Measurements from ENCODE around the gene DLX5. TPM values are rescaled to one million over a fixed set of nuclear protein-coding genes. Genes with fewer than 3 reads are reported as not detected.
A peak's percentile ranks its signal among the peaks of the same experiment; 100 is the strongest.
"Not testable (repeated sequence)": the region's sequence is repeated elsewhere in the genome, so short reads cannot be mapped to it uniquely, and the experiment has no call there.

DLX5 gene
- total and polyA plus RNA-seq, 7 experiments from 2014 or later: not detected

DNA sequence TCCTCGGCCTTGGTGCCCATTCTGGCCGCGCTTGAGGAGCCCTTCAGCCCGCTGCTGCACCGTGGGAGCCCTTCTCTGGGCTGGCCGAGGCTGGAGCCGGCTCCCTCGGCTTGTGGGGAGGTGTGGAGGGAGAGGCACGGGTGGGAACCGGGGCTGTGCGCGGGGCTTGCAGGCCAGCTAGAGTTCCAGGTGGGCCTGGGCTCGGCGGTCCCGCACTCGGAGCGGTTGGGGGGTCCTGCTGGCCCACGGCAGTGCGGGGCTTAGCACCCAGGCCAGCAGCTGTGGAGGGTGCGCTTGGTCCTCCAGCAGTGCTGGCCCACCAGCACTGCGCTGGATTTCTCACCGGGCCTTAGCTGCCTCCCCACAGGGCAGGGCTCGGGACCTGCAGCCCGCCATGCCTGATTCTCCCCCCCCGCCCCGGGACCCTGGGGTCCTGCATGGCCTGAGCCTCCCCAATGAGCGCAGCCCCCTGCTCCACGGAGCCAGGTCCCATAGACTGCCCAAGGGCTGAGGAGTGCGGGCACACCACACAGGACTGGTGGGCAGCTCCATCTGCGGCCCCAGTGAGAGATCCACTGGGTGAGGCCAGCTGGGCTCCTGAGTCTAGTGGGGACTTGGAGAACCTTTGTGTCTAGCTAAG is 9.7 kb upstream of the DLX5 start:
- H3K27ac ChIP-seq (ENCODE audit: low read depth, low read length); H3K4me3 ChIP-seq (ENCODE audit: low read length); POLR2A ChIA-PET; H3K27ac Mint-ChIP-seq; intact Hi-C loops (cut with micrococcal nuclease); H3K36me3 Mint-ChIP-seq; CTCF ChIA-PET; H3K9me3 Mint-ChIP-seq; H3K36me3 ChIP-seq (ENCODE audit: control insufficient read depth in 2 of 3, insufficient read depth in 3 of 3, low read length in 3 of 3); ATAC-seq; H3K4me1 ChIP-seq (ENCODE audit: control insufficient read depth in 2 of 2, insufficient read depth in 2 of 2, low read length in 2 of 2); DNase-seq; H3K4me3 Mint-ChIP-seq; H3K4me1 Mint-ChIP-seq; H3K27me3 ChIP-seq (ENCODE audit: control insufficient read depth in 2 of 2, insufficient read depth in 2 of 2, low read length in 2 of 2); H3K9me3 ChIP-seq (ENCODE audit: control insufficient read depth in 2 of 3, low read length in 3 of 3): not testable (repeated sequence)
- H3K27me3 Mint-ChIP-seq: peaks cover 15 to 42% (median 29%) of the 10 kb centered on the region in 5 donors

GRCh38 chr7:97027427-97028234 is 3.0 kb upstream of the DLX5 start:
- Mint-ChIP-seq H3K36me3 (no peaks in the 10 kb centered on the region), H3K27me3 (peaks cover 62 to 81% (median 78%) of the 10 kb centered on the region in 5 donors), H3K4me1 (peaks cover 19 to 51% (median 43%) of the 10 kb centered on the region in 7 donors), H3K4me3 (peak overlapping the region; percentile 71 to 92 (median 87)), H3K27ac (peak overlapping the region in 1 of 9 donors; percentile 23), H3K9me3 (no peaks in the 10 kb centered on the region)
- ChIA-PET CTCF (interaction anchor here (0.6 to 2.9 kb wide), 9 partner anchors 8 to 1114 kb away, joined by 3 to 11 read pairs (median 3); no protein-coding TSS in a partner anchor), POLR2A (no interaction called here)
- H3K27ac ChIP-seq (ENCODE audit: low read depth, low read length): no peak overlapping the region
- no peaks in the 10 kb centered on the region for H3K9me3 ChIP-seq (ENCODE audit: control insufficient read depth in 2 of 3, low read length in 3 of 3)
- H3K4me3 ChIP-seq (ENCODE audit: low read length): peak overlapping the region; percentile 46
- DNase-seq (peak; percentile 34 to 69 (median 59)), ATAC-seq (peak; percentile 89)
- H3K4me1 ChIP-seq (ENCODE audit: control insufficient read depth in 2 of 2, insufficient read depth in 2 of 2, low read length in 2 of 2): peaks cover 0 to 18% of the 10 kb centered on the region in 2 donors
- intact Hi-C loops (cut with micrococcal nuclease): loop anchor here (1.0 to 10.0 kb wide), 9 partner anchors 33 to 1111 kb away; partner anchors contain the start of gene SDHAF3 (in 1 of the 2)
- H3K36me3 ChIP-seq (ENCODE audit: control insufficient read depth in 2 of 3, insufficient read depth in 3 of 3, low read length in 3 of 3): no peaks in the 10 kb centered on the region
- H3K27me3 ChIP-seq (ENCODE audit: control insufficient read depth in 2 of 2, insufficient read depth in 2 of 2, low read length in 2 of 2): peaks cover 0 to 31% of the 10 kb centered on the region in 2 donors

DNA sequence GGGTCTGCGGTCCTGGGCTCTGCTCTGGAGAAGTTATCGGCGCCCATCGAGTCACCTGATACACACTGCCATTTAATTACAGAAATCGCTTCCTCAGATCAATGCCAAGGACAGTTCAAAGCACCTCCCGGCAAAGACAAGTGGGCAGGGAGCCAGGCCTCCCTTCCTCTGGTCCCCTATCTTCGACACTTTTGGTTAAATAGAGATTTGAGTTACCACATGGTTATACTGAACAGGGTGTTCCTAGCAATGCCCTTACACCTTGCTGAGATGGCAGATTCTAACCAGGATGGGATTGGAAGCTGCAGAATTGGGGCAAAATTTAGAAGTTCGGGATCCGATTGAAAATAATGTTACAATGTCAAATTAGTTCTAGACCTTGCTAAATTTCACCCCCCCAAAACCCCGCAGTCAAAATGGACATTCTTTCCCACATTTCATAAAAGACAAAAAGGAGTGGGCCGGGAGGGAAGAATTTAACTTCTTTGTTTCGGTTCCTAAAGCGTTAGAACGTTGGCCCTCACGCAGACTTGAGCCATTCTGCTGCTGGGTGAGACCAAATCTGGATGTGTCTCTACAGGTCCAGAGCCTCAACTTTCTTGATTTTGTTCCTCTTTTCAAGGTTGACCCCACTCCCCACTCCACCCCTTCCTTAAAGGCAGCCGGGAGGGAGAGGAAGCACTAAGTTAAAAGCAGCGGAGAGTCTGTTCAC is 2.2 kb upstream of the DLX5 start:
- peaks cover 5 to 33% of the 10 kb centered on the region in 2 donors for H3K27me3 ChIP-seq (ENCODE audit: control insufficient read depth in 2 of 2, insufficient read depth in 2 of 2, low read length in 2 of 2)
- ATAC-seq: peak; percentile 28
- Mint-ChIP-seq H3K36me3 (no peaks in the 10 kb centered on the region), H3K4me3 (peak overlapping the region; percentile 71 to 92 (median 87)), H3K27me3 (peaks cover 64 to 82% (median 78%) of the 10 kb centered on the region in 5 donors), H3K4me1 (peaks cover 24 to 59% (median 50%) of the 10 kb centered on the region in 7 donors), H3K27ac (peak overlapping the region in 2 of 9 donors; percentile 14 to 28), H3K9me3 (peaks cover 0 to 3% (median 0%) of the 10 kb centered on the region in 11 donors)
- intact Hi-C loops (cut with micrococcal nuclease): loop anchor here (1.0 to 10.0 kb wide), 9 partner anchors 32 to 1111 kb away; partner anchors contain the start of gene SDHAF3 (in 1 of the 2)
- H3K4me3 ChIP-seq (ENCODE audit: low read length): peak overlapping the region; percentile 46
- no peaks in the 10 kb centered on the region for H3K36me3 ChIP-seq (ENCODE audit: control insufficient read depth in 2 of 3, insufficient read depth in 3 of 3, low read length in 3 of 3)
- H3K4me1 ChIP-seq (ENCODE audit: control insufficient read depth in 2 of 2, insufficient read depth in 2 of 2, low read length in 2 of 2): peaks cover 0 to 18% of the 10 kb centered on the region in 2 donors
- no peaks in the 10 kb centered on the region for H3K9me3 ChIP-seq (ENCODE audit: control insufficient read depth in 2 of 3, low read length in 3 of 3)
- no peak overlapping the region for H3K27ac ChIP-seq (ENCODE audit: low read depth, low read length)
- no peak for DNase-seq
- CTCF ChIA-PET: interaction anchor here (0.6 to 2.9 kb wide), 10 partner anchors 9 to 1113 kb away, joined by 3 to 11 read pairs (median 3); no protein-coding TSS in a partner anchor
- POLR2A ChIA-PET: no interaction called here

- peak overlapping the region; percentile 46 for H3K4me3 ChIP-seq (ENCODE audit: low read length)
- peak in 2 of 9 donors; percentile 35 to 36 for DNase-seq
- ChIA-PET POLR2A (no interaction called here), CTCF (interaction anchor here (0.6 to 2.9 kb wide), 4 partner anchors 10 to 1110 kb away, joined by 3 to 11 read pairs (median 3); no protein-coding TSS in a partner anchor)
- Mint-ChIP-seq H3K27ac (peak overlapping the region in 2 of 9 donors; percentile 14 to 28), H3K27me3 (peaks cover 63 to 83% (median 77%) of the 10 kb centered on the region in 5 donors), H3K9me3 (peaks cover 0 to 3% (median 0%) of the 10 kb centered on the region in 11 donors), H3K4me1 (peaks cover 24 to 64% (median 51%) of the 10 kb centered on the region in 7 donors), H3K4me3 (peak overlapping the region; percentile 31 to 92 (median 87)), H3K36me3 (no peaks in the 10 kb centered on the region)
- intact Hi-C loops (cut with micrococcal nuclease): loop anchor here (2.0 to 10.0 kb wide), 3 partner anchors 31 to 429 kb away; no protein-coding TSS in a partner anchor
- H3K27me3 ChIP-seq (ENCODE audit: control insufficient read depth in 2 of 2, insufficient read depth in 2 of 2, low read length in 2 of 2): peaks cover 6 to 36% of the 10 kb centered on the region in 2 donors
- H3K9me3 ChIP-seq (ENCODE audit: control insufficient read depth in 2 of 3, low read length in 3 of 3): no peaks in the 10 kb centered on the region
- ATAC-seq: peak; percentile 36
- H3K4me1 ChIP-seq (ENCODE audit: control insufficient read depth in 2 of 2, insufficient read depth in 2 of 2, low read length in 2 of 2): peaks cover 0 to 18% of the 10 kb centered on the region in 2 donors
- no peak overlapping the region for H3K27ac ChIP-seq (ENCODE audit: low read depth, low read length)
- H3K36me3 ChIP-seq (ENCODE audit: control insufficient read depth in 2 of 3, insufficient read depth in 3 of 3, low read length in 3 of 3): no peaks in the 10 kb centered on the region
Observed at GRCh38 chr7:97025983-97026714, 1.5 kb upstream of the DLX5 start.

DNA sequence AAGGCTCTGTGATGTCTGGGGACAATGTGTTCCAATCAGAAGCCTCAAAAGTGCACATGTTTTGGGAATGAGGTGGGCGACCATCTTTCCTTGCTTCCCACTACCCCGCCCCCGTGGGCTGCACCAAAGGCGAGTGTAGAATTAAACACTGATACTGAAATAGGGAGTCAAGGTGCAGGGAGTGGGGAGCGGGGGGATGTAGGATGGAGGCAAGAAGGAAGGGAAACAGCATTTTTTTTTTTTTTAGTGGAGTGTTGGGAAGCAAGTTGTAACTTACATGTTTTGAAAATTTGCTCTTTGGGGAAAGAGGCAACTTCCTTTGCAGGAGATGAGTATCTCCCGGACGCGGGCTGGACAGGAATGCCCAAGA is 484 bp upstream of the DLX5 start:
- Histone ChIP-seq H3K9me3 (ENCODE audit: control insufficient read depth in 2 of 3, low read length in 3 of 3) (no peaks in the 10 kb centered on the region), H3K4me1 (ENCODE audit: control insufficient read depth in 2 of 2, insufficient read depth in 2 of 2, low read length in 2 of 2) (peaks cover 0 to 18% of the 10 kb centered on the region in 2 donors), H3K4me3 (ENCODE audit: low read length) (no peak overlapping the region), H3K27me3 (ENCODE audit: control insufficient read depth in 2 of 2, insufficient read depth in 2 of 2, low read length in 2 of 2) (peaks cover 10 to 36% of the 10 kb centered on the region in 2 donors), H3K36me3 (ENCODE audit: control insufficient read depth in 2 of 3, insufficient read depth in 3 of 3, low read length in 3 of 3) (no peaks in the 10 kb centered on the region), H3K27ac (ENCODE audit: low read depth, low read length) (no peak overlapping the region)
- intact Hi-C loops (cut with micrococcal nuclease): loop anchor here (5.0 to 10.0 kb wide), 2 partner anchors 190 to 428 kb away; no protein-coding TSS in a partner anchor
- peaks cover 67 to 86% (median 82%) of the 10 kb centered on the region in 5 donors for H3K27me3 Mint-ChIP-seq
- POLR2A ChIA-PET: no interaction called here
- no peaks in the 10 kb centered on the region for H3K36me3 Mint-ChIP-seq
- peak overlapping the region in 4 of 10 donors; percentile 29 to 92 (median 62) for H3K4me3 Mint-ChIP-seq
- H3K27ac Mint-ChIP-seq: peak overlapping the region in 1 of 9 donors; percentile 53
- H3K4me1 Mint-ChIP-seq: peaks cover 27 to 69% (median 56%) of the 10 kb centered on the region in 7 donors
- CTCF ChIA-PET: interaction anchor here (2.9 kb wide), 1 partner anchor 1109 kb away, joined by 11 read pairs; no protein-coding TSS in a partner anchor
- peaks cover 0 to 3% (median 0%) of the 10 kb centered on the region in 11 donors for H3K9me3 Mint-ChIP-seq
- ATAC-seq: no peak
- no peak for DNase-seq

Measured in naive thymus-derived CD4-positive, alpha-beta T cell (primary cell).